HAP-1 (cell line): ENCODE measurements around the gene CEBPE.

Experiments used
- DNase-seq, 2 experiments: peaks; one replicate each; pipeline ENCODE4 v3.0.0-alpha.2; 2016 to 2020; ENCODE audit warnings: low spot score in 2 of 2
- H3K27me3 ChIP-seq: fragments of 250-450 bp; sonication (Bioruptor Pico); 2 replicates; pipeline ENCODE4 v1.5.1; 2020; ENCODE audit warnings: low read depth, mild to moderate bottlenecking, moderate library complexity
- H3K36me3 ChIP-seq: fragments of 250-450 bp; sonication (Bioruptor Pico); replicated peaks from 2 replicates; pipeline ENCODE4 v1.5.1; 2020; ENCODE audit warnings: mild to moderate bottlenecking
- H3K4me1 ChIP-seq: fragments of 250-450 bp; sonication (Bioruptor Pico); 2 replicates; pipeline ENCODE4 v1.5.1; 2020; ENCODE audit warnings: mild to moderate bottlenecking
- H3K4me3 ChIP-seq: fragments of 250-450 bp; sonication (Bioruptor Pico); 2 replicates; pipeline ENCODE4 v1.5.1; 2020; ENCODE audit warnings: mild to moderate bottlenecking, moderate library complexity
- H3K9me3 ChIP-seq: fragments of 250-450 bp; sonication (Bioruptor Pico); 2 replicates; pipeline ENCODE4 v1.5.1; 2020; ENCODE audit warnings: mild to moderate bottlenecking, moderate library complexity
- in situ Hi-C: fragments of 300-500 bp; cut with MboI; formaldehyde crosslinking; loops from 3 replicates; pipeline ENCODE4 v1.14.3; 2020; ENCODE audit warnings: low sequenced_read_pairs, inconsistent platforms, mixed read lengths

CEBPE gene

GRCh38 chr14:23099212-23099861 lies 19.7 kb downstream of the CEBPE start:
- peaks cover 21% of the 10 kb centered on the region for H3K36me3 ChIP-seq
- no peak overlapping the region for H3K4me3 ChIP-seq
- in situ Hi-C loops, result no loop called here
- H3K9me3 ChIP-seq, result no peaks in the 10 kb centered on the region
- DNase-seq, result no peak
- peaks cover 2% of the 10 kb centered on the region; the same call in 1 of the 2 replicates for H3K27me3 ChIP-seq
- peaks cover 5% of the 10 kb centered on the region for H3K4me1 ChIP-seq

DNA sequence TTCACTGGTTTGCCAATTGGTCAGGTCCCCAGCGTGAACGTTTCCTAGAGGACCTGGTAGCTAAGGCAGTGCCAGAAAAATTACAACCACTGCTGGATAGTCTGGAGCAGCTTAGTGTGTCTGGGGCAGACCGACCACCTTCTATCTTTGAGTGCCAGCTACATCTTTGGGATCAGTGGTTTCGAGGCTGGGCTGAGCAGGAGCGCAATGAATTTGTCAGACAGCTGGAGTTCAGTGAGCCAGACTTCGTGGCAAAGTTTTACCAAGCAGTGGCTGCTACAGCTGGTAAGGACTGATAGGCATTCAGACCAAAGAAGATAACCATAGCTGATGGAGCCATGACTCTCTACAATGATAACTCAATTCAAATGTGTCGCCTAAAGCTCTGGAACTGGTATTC lies 21.3 kb downstream of the CEBPE start:
- Histone ChIP-seq H3K27me3 (no peaks in the 10 kb centered on the region), H3K4me1 (peaks cover 14% of the 10 kb centered on the region), H3K9me3 (no peaks in the 10 kb centered on the region), H3K36me3 (peaks cover 29% of the 10 kb centered on the region), H3K4me3 (no peak overlapping the region)
- DNase-seq, result no peak
- in situ Hi-C loops, result no loop called here

- peak; percentile 99 for DNase-seq
- Histone ChIP-seq H3K4me1 (peaks cover 14% of the 10 kb centered on the region), H3K27me3 (no peaks in the 10 kb centered on the region), H3K36me3 (peaks cover 46% of the 10 kb centered on the region), H3K4me3 (peak within 1 kb of the TSS; percentile 98), H3K9me3 (no peaks in the 10 kb centered on the region)
- in situ Hi-C loops, result no loop called here
These were observed 23.6 kb downstream of the CEBPE start, which contains the start of gene C14orf119 for GRCh38 chr14:23095196-23096108. Gene C14orf119, plus strand, starts transcription at chr14:23095505. Its CDS starts 2,154 bp downstream, at chr14:23097659.

GRCh38 chr14:23094666-23095195 lies 24.3 kb downstream of the CEBPE start, which contains the start of gene ACIN1:
Gene ACIN1, minus strand, starts transcription at chr14:23095136. Its CDS starts 24 bp downstream, at chr14:23095112.
- DNase-seq, result peak in 1 of 2 experiments; percentile 94
- in situ Hi-C loops, result no loop called here
- Histone ChIP-seq H3K27me3 (no peaks in the 10 kb centered on the region), H3K9me3 (no peaks in the 10 kb centered on the region), H3K36me3 (peaks cover 53% of the 10 kb centered on the region), H3K4me3 (peak within 1 kb of the TSS; percentile 98), H3K4me1 (peaks cover 14% of the 10 kb centered on the region)

- in situ Hi-C loops, result no loop called here
- Histone ChIP-seq H3K4me3 (peak overlapping the region; percentile 98), H3K36me3 (peaks cover 58% of the 10 kb centered on the region), H3K9me3 (no peaks in the 10 kb centered on the region), H3K27me3 (no peaks in the 10 kb centered on the region), H3K4me1 (peaks cover 14% of the 10 kb centered on the region)
- DNase-seq, result peak in 1 of 2 experiments; percentile 90
These were observed 24.9 kb downstream of the CEBPE start for GRCh38 chr14:23093991-23094665.

GRCh38 chr14:23093526-23093925 lies 25.5 kb downstream of the CEBPE start:
- H3K4me3 ChIP-seq, result peak overlapping the region; percentile 98
- in situ Hi-C loops, result no loop called here
- peaks cover 60% of the 10 kb centered on the region for H3K36me3 ChIP-seq
- no peak for DNase-seq
- H3K4me1 ChIP-seq, result peaks cover 14% of the 10 kb centered on the region
- no peaks in the 10 kb centered on the region for H3K27me3 ChIP-seq
- H3K9me3 ChIP-seq, result no peaks in the 10 kb centered on the region

DNA sequence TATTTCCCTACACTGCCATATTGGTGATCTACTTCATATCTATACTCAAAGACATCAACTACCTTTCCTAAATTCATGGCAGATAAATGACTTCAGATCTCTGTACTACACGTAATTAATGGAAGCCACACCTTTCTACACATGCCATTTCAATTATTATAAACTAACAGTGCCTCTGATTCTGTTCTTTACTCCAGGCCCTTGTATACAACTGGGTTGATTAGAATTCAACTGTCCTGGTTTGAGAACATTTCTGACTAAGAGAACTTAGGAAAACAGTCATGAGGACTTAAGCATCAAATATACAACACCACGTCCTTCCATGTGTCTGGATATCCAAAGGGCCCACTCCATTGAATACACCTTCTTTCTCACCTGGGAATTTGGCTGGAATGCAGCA lies 26.0 kb downstream of the CEBPE start:
- no peak overlapping the region for H3K4me3 ChIP-seq
- H3K4me1 ChIP-seq, result peaks cover 14% of the 10 kb centered on the region
- DNase-seq, result no peak
- in situ Hi-C loops, result no loop called here
- H3K36me3 ChIP-seq, result peaks cover 62% of the 10 kb centered on the region
- H3K9me3 ChIP-seq, result no peaks in the 10 kb centered on the region
- no peaks in the 10 kb centered on the region for H3K27me3 ChIP-seq

- no peaks in the 10 kb centered on the region for H3K27me3 ChIP-seq
- H3K36me3 ChIP-seq, result peaks cover 61% of the 10 kb centered on the region
- no peak overlapping the region for H3K4me3 ChIP-seq
- H3K4me1 ChIP-seq, result peaks cover 9% of the 10 kb centered on the region
- no peaks in the 10 kb centered on the region for H3K9me3 ChIP-seq
- no peak for DNase-seq
- in situ Hi-C loops, result no loop called here
These were observed 27.5 kb downstream of the CEBPE start for GRCh38 chr14:23091294-23092225.

GRCh38 chr14:23090254-23090636 lies 28.8 kb downstream of the CEBPE start:
- peaks cover 9% of the 10 kb centered on the region for H3K4me1 ChIP-seq
- DNase-seq, result no peak
- H3K9me3 ChIP-seq, result no peaks in the 10 kb centered on the region
- peaks cover 71% of the 10 kb centered on the region for H3K36me3 ChIP-seq
- H3K4me3 ChIP-seq, result no peak overlapping the region
- H3K27me3 ChIP-seq, result no peaks in the 10 kb centered on the region
- in situ Hi-C loops, result no loop called here

GRCh38 chr14:23089498-23090253 lies 29.4 kb downstream of the CEBPE start:
- peaks cover 75% of the 10 kb centered on the region for H3K36me3 ChIP-seq
- no peaks in the 10 kb centered on the region for H3K27me3 ChIP-seq
- H3K4me3 ChIP-seq, result no peak overlapping the region
- H3K4me1 ChIP-seq, result peaks cover 9% of the 10 kb centered on the region
- H3K9me3 ChIP-seq, result no peaks in the 10 kb centered on the region
- in situ Hi-C loops, result no loop called here
- no peak for DNase-seq

- in situ Hi-C loops, result no loop called here
- H3K27me3 ChIP-seq, result no peaks in the 10 kb centered on the region
- no peak for DNase-seq
- peaks cover 77% of the 10 kb centered on the region for H3K36me3 ChIP-seq
- no peaks in the 10 kb centered on the region for H3K9me3 ChIP-seq
- no peak overlapping the region for H3K4me3 ChIP-seq
- H3K4me1 ChIP-seq, result no peaks in the 10 kb centered on the region
These were observed 32.5 kb downstream of the CEBPE start for GRCh38 chr14:23086565-23086964.

DNA sequence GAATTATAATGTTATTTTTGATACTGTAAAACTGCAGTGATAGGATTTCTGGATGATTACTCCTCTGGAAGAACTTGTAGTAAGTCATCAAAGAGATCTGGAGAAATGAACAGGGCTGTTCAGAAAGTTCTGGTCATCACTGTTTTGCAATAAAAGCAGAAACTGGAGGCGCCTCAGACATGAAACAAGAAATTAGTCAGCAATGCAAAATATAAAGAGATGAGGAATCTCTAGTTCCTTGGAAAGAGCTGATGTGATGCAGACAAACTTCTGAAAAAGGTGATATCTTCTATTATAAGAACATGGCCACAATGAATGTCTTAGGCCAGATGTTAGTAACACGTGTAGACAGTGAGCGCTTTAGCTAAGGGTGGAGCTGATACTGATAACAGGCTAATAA lies 33.6 kb downstream of the CEBPE start:
- Histone ChIP-seq H3K36me3 (peaks cover 83% of the 10 kb centered on the region), H3K4me1 (no peaks in the 10 kb centered on the region), H3K9me3 (no peaks in the 10 kb centered on the region), H3K27me3 (no peaks in the 10 kb centered on the region), H3K4me3 (no peak overlapping the region)
- in situ Hi-C loops, result no loop called here
- DNase-seq, result no peak
